Calu3 (cell line): ENCODE results near the gene GBF1. TPM values are rescaled to one million over a fixed set of nuclear protein-coding genes. Genes with fewer than 3 reads are reported as not detected.

Experiments
- BruUV-seq: library from RNA; stranded (reverse); fragments of 400-500 nt; replicated peaks from 2 replicates; lab custom pipeline; 2021; lab: Mats Ljungman, UMichigan
- CTCF ChIA-PET: fragments of 300-600 bp; sonication (Branson Sonifier 250); formaldehyde crosslinking; loops from one replicate; lab custom pipeline; 2022; ENCODE audit warnings: antibody characterized with exemption; lab: Charles Lee
- DNase-seq: peaks from one replicate; pipeline ENCODE4 v3.0.0; 2022
- H3K27ac Mint-ChIP-seq: one replicate; pipeline ENCODE4 v1.8.0; 2022; ENCODE audit warnings: mixed read lengths; ENCODE audit not compliant: unreplicated experiment
- H3K27me3 Mint-ChIP-seq: one replicate; pipeline ENCODE4 v1.8.0; 2022; ENCODE audit warnings: mixed read lengths; ENCODE audit not compliant: unreplicated experiment
- H3K36me3 Mint-ChIP-seq: one replicate; pipeline ENCODE4 v1.8.0; 2022; ENCODE audit warnings: mild to moderate bottlenecking, moderate library complexity, mixed read lengths; ENCODE audit not compliant: insufficient read depth, unreplicated experiment
- H3K4me1 Mint-ChIP-seq: one replicate; pipeline ENCODE4 v1.8.0; 2022; ENCODE audit warnings: mild to moderate bottlenecking, low read depth, mixed read lengths; ENCODE audit not compliant: unreplicated experiment
- H3K4me3 Mint-ChIP-seq: one replicate; pipeline ENCODE4 v1.8.0; 2022; ENCODE audit warnings: mild to moderate bottlenecking, low read depth, moderate library complexity, mixed read lengths; ENCODE audit not compliant: unreplicated experiment
- H3K9me3 Mint-ChIP-seq: one replicate; pipeline ENCODE4 v1.8.0; 2022; ENCODE audit warnings: low read depth, mixed read lengths; ENCODE audit not compliant: unreplicated experiment
- CTCF ChIP-seq: fragments of 200-600 bp; IDR thresholded peaks from one replicate; pipeline ENCODE4 v1.8.0; 2022; ENCODE audit warnings: antibody characterized with exemption; ENCODE audit not compliant: unreplicated experiment
- intact Hi-C: fragments of 100-400 bp; cut with micrococcal nuclease; formaldehyde crosslinking; loops from one replicate; pipeline ENCODE4 v1.10.0; 2022; ENCODE audit not compliant: unreplicated experiment
- total RNA-seq: library from RNA; stranded (reverse); gene quantifications from 2 replicates; pipeline ENCODE4 v1.2.3, GENCODE V29; 2022

Gene GBF1
- total RNA-seq, 1 experiment from 2014 or later, result 36.1 TPM

GRCh38 chr10:102401342-102401654 is 156.0 kb downstream of the GBF1 start:
- CTCF ChIA-PET, result no interaction called here
- H3K4me1 Mint-ChIP-seq, result peaks cover 12% of the 10 kb centered on the region
- no TSS peak for BruUV-seq
- H3K36me3 Mint-ChIP-seq, result peaks cover 29% of the 10 kb centered on the region
- H3K27ac Mint-ChIP-seq, result no peak overlapping the region
- DNase-seq, result no peak
- H3K27me3 Mint-ChIP-seq, result no peaks in the 10 kb centered on the region
- intact Hi-C loops, result no loop called here
- H3K4me3 Mint-ChIP-seq, result no peak overlapping the region
- H3K9me3 Mint-ChIP-seq, result no peaks in the 10 kb centered on the region
- no peak for TF ChIP-seq CTCF

- no TSS peak for BruUV-seq
- no peak overlapping the region for H3K4me3 Mint-ChIP-seq
- DNase-seq, result peak; percentile 63
- no peak overlapping the region for H3K27ac Mint-ChIP-seq
- H3K36me3 Mint-ChIP-seq, result peaks cover 28% of the 10 kb centered on the region
- H3K9me3 Mint-ChIP-seq, result no peaks in the 10 kb centered on the region
- no peaks in the 10 kb centered on the region for H3K27me3 Mint-ChIP-seq
- TF ChIP-seq CTCF, result no peak
- intact Hi-C loops, result no loop called here
- CTCF ChIA-PET, result no interaction called here
- H3K4me1 Mint-ChIP-seq, result peaks cover 12% of the 10 kb centered on the region
Observed at GRCh38 chr10:102401735-102402511, 156.6 kb downstream of the GBF1 start.

GRCh38 chr10:102402512-102402896 is 157.2 kb downstream of the GBF1 start:
- CTCF ChIA-PET, result interaction anchor here (1.3 kb wide), 1 partner anchor 19 kb away, joined by 6 read pairs; the partner anchor contains the start of gene FBXL15
- Mint-ChIP-seq H3K27ac (no peak overlapping the region), H3K4me1 (peaks cover 12% of the 10 kb centered on the region), H3K9me3 (no peaks in the 10 kb centered on the region), H3K36me3 (peaks cover 28% of the 10 kb centered on the region), H3K27me3 (peaks cover 5% of the 10 kb centered on the region), H3K4me3 (no peak overlapping the region)
- no peak for TF ChIP-seq CTCF
- no peak for DNase-seq
- BruUV-seq, result no TSS peak
- intact Hi-C loops, result no loop called here

- Mint-ChIP-seq H3K27me3 (peaks cover 11% of the 10 kb centered on the region), H3K36me3 (peaks cover 25% of the 10 kb centered on the region), H3K9me3 (no peaks in the 10 kb centered on the region), H3K4me3 (no peak overlapping the region), H3K27ac (no peak overlapping the region), H3K4me1 (peaks cover 12% of the 10 kb centered on the region)
- no peak for DNase-seq
- BruUV-seq, result no TSS peak
- CTCF ChIA-PET, result interaction anchor here (0.6 to 1.3 kb wide), 7 partner anchors 8 to 173 kb away, joined by 3 to 8 read pairs (median 6); partner anchors contain the start of genes FBXL15 and NFKB2
- no peak for TF ChIP-seq CTCF
- intact Hi-C loops, result no loop called here
Observed at GRCh38 chr10:102403115-102403514, 157.8 kb downstream of the GBF1 start.
